IMR-90 (cell line): ENCODE measurements around the gene ZBTB22. TPM values are rescaled to one million over a fixed set of nuclear protein-coding genes. Genes with fewer than 3 reads are reported as not detected.

Experiments used
- ATAC-seq: fragments of 200-7000 bp; cut with Tn5 transposase; 2 replicates; pipeline ENCODE4 v1.9.1; 2020; ENCODE audit warnings: low read depth, mild to moderate bottlenecking, moderate library complexity
- BruUV-seq: library from RNA; stranded (reverse); fragments of 400-500 nt; replicated peaks from 2 replicates; lab custom pipeline; 2021; lab: Mats Ljungman, UMichigan
- CTCF ChIA-PET: fragments of 300-600 bp; formaldehyde crosslinking; extraction: SDS; loops from one replicate; lab custom pipeline; 2021; ENCODE audit warnings: antibody characterized with exemption; lab: Yijun Ruan, JAX
- POLR2A ChIA-PET: fragments of 300-600 bp; sonication (Branson Sonifier 250); formaldehyde crosslinking; loops from one replicate; lab custom pipeline; 2022; ENCODE audit warnings: antibody characterized with exemption; ENCODE audit not compliant: unreplicated experiment; lab: Charles Lee
- DNase-seq: peaks from one replicate; pipeline ENCODE4 v3.0.0; 2013
- H2AFZ ChIP-seq: replicated peaks from 2 replicates; pipeline ENCODE3; 2013; ENCODE audit warnings: low read length, mild to moderate bottlenecking; ENCODE audit not compliant: poor library complexity
- H2AK5ac ChIP-seq: 2 replicates; pipeline ENCODE4 v1.6.1; 2013; ENCODE audit warnings: low read depth, low read length, inconsistent platforms
- H2AK9ac ChIP-seq: replicated peaks from 2 replicates; pipeline ENCODE3; 2013; ENCODE audit warnings: mild to moderate bottlenecking, low read depth, low read length, moderate library complexity; ENCODE audit not compliant: poor library complexity
- H2BK120ac ChIP-seq: 2 replicates; pipeline ENCODE4 v1.6.1; 2013; ENCODE audit warnings: low read depth, low read length, inconsistent platforms
- H2BK15ac ChIP-seq: 3 replicates; pipeline ENCODE4 v1.6.1; 2013; ENCODE audit warnings: low read depth, low read length, inconsistent platforms
- H2BK20ac ChIP-seq: 2 replicates; pipeline ENCODE4 v1.6.1; 2013; ENCODE audit warnings: low read depth, mild to moderate bottlenecking, inconsistent platforms, low read length, moderate library complexity
- H2BK5ac ChIP-seq: 2 replicates; pipeline ENCODE4 v1.6.1; 2013; ENCODE audit warnings: mild to moderate bottlenecking, low read depth, low read length, inconsistent platforms; ENCODE audit not compliant: poor library complexity, severe bottlenecking
- H3K14ac ChIP-seq: replicated peaks from 2 replicates; pipeline ENCODE4 v1.6.1; 2013; ENCODE audit warnings: low read depth, low read length, inconsistent platforms
- H3K18ac ChIP-seq: 2 replicates; pipeline ENCODE4 v1.6.1; 2013; ENCODE audit warnings: low read depth, low read length, control low read depth
- H3K23ac ChIP-seq: 2 replicates; pipeline ENCODE4 v1.6.1; 2013; ENCODE audit warnings: low read depth, low read length, inconsistent platforms
- H3K27ac ChIP-seq: 2 replicates; pipeline ENCODE4 v1.5.1; 2013; ENCODE audit warnings: mild to moderate bottlenecking, control low read depth, low read length; ENCODE audit not compliant: insufficient read depth
- H3K27me3 ChIP-seq: 2 replicates; pipeline ENCODE4 v1.6.1; 2013; ENCODE audit warnings: low read length; ENCODE audit not compliant: control insufficient read depth, insufficient read depth
- H3K36me3 ChIP-seq: 2 replicates; pipeline ENCODE4 v1.6.1; 2013; ENCODE audit warnings: low read length, mixed read lengths; ENCODE audit not compliant: control insufficient read depth, insufficient read depth
- H3K4ac ChIP-seq: 2 replicates; pipeline ENCODE4 v1.6.1; 2013; ENCODE audit warnings: low read depth, low read length, inconsistent platforms
- H3K4me1 ChIP-seq: 2 replicates; pipeline ENCODE4 v1.6.1; 2013; ENCODE audit warnings: low read length, mixed read lengths; ENCODE audit not compliant: control insufficient read depth, insufficient read depth
- H3K4me2 ChIP-seq: 2 replicates; pipeline ENCODE4 v1.6.1; 2013; ENCODE audit warnings: low read depth, mild to moderate bottlenecking, control low read depth, low read length, moderate library complexity
- H3K4me3 ChIP-seq: 2 replicates; pipeline ENCODE4 v1.5.1; 2013; ENCODE audit warnings: low read depth, mild to moderate bottlenecking, control low read depth, low read length, moderate library complexity; ENCODE audit not compliant: insufficient read depth
- H3K56ac ChIP-seq: 2 replicates; pipeline ENCODE4 v1.6.1; 2013; ENCODE audit warnings: low read length, inconsistent platforms; ENCODE audit not compliant: insufficient read depth; ENCODE audit errors: extremely low read depth
- H3K79me1 ChIP-seq, 2 experiments: 2 replicates each; pipeline ENCODE4 v1.6.1; 2013; ENCODE audit warnings: low read length in 2 of 2, inconsistent platforms in 1 of 2, low read depth in 1 of 2
- H3K9ac ChIP-seq: 2 replicates; pipeline ENCODE4 v1.6.1; 2013; ENCODE audit warnings: low read depth, low read length, control low read depth
- H3K9me1 ChIP-seq: 2 replicates; pipeline ENCODE4 v1.6.1; 2013; ENCODE audit warnings: low read length, inconsistent platforms; ENCODE audit not compliant: insufficient read depth
- H3K9me3 ChIP-seq: 2 replicates; pipeline ENCODE4 v1.6.1; 2013; ENCODE audit warnings: low read length; ENCODE audit not compliant: control insufficient read depth, insufficient read depth
- H4K20me1 ChIP-seq: 2 replicates; pipeline ENCODE4 v1.6.1; 2013; ENCODE audit warnings: low read length, inconsistent platforms; ENCODE audit not compliant: insufficient read depth
- H4K5ac ChIP-seq: 2 replicates; pipeline ENCODE4 v1.6.1; 2013; ENCODE audit warnings: mild to moderate bottlenecking, low read depth, low read length, control low read depth
- H4K8ac ChIP-seq, 2 experiments: 2 replicates each; pipeline ENCODE4 v1.6.1; 2013; ENCODE audit warnings: low read depth in 2 of 2, low read length in 2 of 2, control low read depth in 1 of 2, inconsistent platforms in 1 of 2
- H4K91ac ChIP-seq: 2 replicates; pipeline ENCODE4 v1.6.1; 2013; ENCODE audit warnings: low read depth, low read length, inconsistent platforms; ENCODE audit not compliant: insufficient read depth
- BHLHE40 ChIP-seq: fragments of 150-350 bp; IDR thresholded peaks from 2 replicates; pipeline ENCODE4 v1.6.1; 2016; ENCODE audit warnings: mild to moderate bottlenecking, low read depth, low read length
- CEBPB ChIP-seq: IDR thresholded peaks from 2 replicates; pipeline ENCODE4 v1.6.1; 2012; ENCODE audit warnings: low read depth, low read length, improper control_type of control experiment
- CHD1 ChIP-seq: IDR thresholded peaks from 2 replicates; pipeline ENCODE4 v1.6.1; 2012; ENCODE audit warnings: low read depth, low read length, improper control_type of control experiment
- MAFK ChIP-seq: IDR thresholded peaks from 2 replicates; pipeline ENCODE4 v1.6.1; 2012; ENCODE audit warnings: low read depth, low read length, improper control_type of control experiment
- MAZ ChIP-seq: IDR thresholded peaks from 2 replicates; pipeline ENCODE4 v1.6.1; 2012; ENCODE audit warnings: low read depth, mild to moderate bottlenecking, low read length, improper control_type of control experiment, moderate library complexity, borderline replicate concordance
- MXI1 ChIP-seq: IDR thresholded peaks from 2 replicates; pipeline ENCODE4 v1.6.1; 2012; ENCODE audit warnings: low read depth, mild to moderate bottlenecking, low read length, moderate library complexity, borderline replicate concordance
- POLR2A ChIP-seq: IDR thresholded peaks from 2 replicates; pipeline ENCODE4 v1.6.1; 2012; ENCODE audit warnings: mild to moderate bottlenecking, low read depth, low read length
- RAD21 ChIP-seq: IDR thresholded peaks from 2 replicates; pipeline ENCODE4 v1.6.1; 2012; ENCODE audit warnings: low read length, improper control_type of control experiment
- RCOR1 ChIP-seq: IDR thresholded peaks from 2 replicates; pipeline ENCODE4 v1.6.1; 2012; ENCODE audit warnings: mild to moderate bottlenecking, low read length, improper control_type of control experiment; ENCODE audit not compliant: insufficient replicate concordance
- RFX5 ChIP-seq: IDR thresholded peaks from 2 replicates; pipeline ENCODE4 v1.8.0; 2012; ENCODE audit warnings: low read depth, mild to moderate bottlenecking, low read length, moderate library complexity
- SMC3 ChIP-seq: fragments of 150-350 bp; IDR thresholded peaks from 2 replicates; pipeline ENCODE4 v1.6.1; 2016; ENCODE audit warnings: low read depth, mild to moderate bottlenecking, antibody characterized with exemption, low read length, moderate library complexity
- WGBS, 2 experiments: methylation state at CpG; one replicate each; pipeline versions ENCODE4 v1.1.5 to v1.1.7; 2013; ENCODE audit warnings: missing lambda C conversion rate in 2 of 2; ENCODE audit not compliant: insufficient read length in 1 of 2; ENCODE audit errors: extremely low coverage in 2 of 2; 5-methylcytosine and 5-hydroxymethylcytosine counted together
- dilution Hi-C: fragments of 300-500 bp; cut with HindIII; formaldehyde crosslinking; loops from one replicate; pipeline ENCODE4 v1.14.3; 2018; ENCODE audit warnings: low sequenced_read_pairs; ENCODE audit not compliant: unreplicated experiment
- in situ Hi-C: fragments of 300-500 bp; cut with MboI; formaldehyde crosslinking; loops from 3 replicates; pipeline ENCODE4 v1.14.3; 2019; ENCODE audit warnings: low sequenced_read_pairs, inconsistent platforms, mixed read lengths
- intact Hi-C: fragments of 100-400 bp; cut with micrococcal nuclease; formaldehyde crosslinking; loops from 2 replicates; pipeline ENCODE4 v1.10.0; 2022
- polyA plus RNA-seq, 3 experiments: library from polyadenylated mRNA; depleted of rRNA; stranded (reverse); fragments of >200 nt; gene quantifications; 2 replicates each; pipeline ENCODE4 v1.2.3, GENCODE V29; 2012; ENCODE audit warnings: low replicate concordance in 1 of 3
- total RNA-seq: library from RNA; depleted of rRNA; stranded (reverse); fragments of >200 nt; gene quantifications from 2 replicates; pipeline ENCODE4 v1.2.3, GENCODE V29; 2012
- TF ChIP-seq, protein P1 (sequence below): fragments of 150-350 bp; IDR thresholded peaks from 2 replicates; pipeline ENCODE4 v1.6.1; 2016; ENCODE audit warnings: low read depth, mild to moderate bottlenecking, low read length, moderate library complexity, borderline replicate concordance
- TF ChIP-seq, protein P2 (sequence below): conservative IDR thresholded peaks from 2 replicates; pipeline ENCODE4 v1.5.1; 2012; ENCODE audit warnings: mild to moderate bottlenecking, low read depth, low read length, improper control_type of control experiment

ZBTB22 gene
- total and polyA plus RNA-seq, 2 of the 4 experiments (the other 2 are of a cell fraction): 6.8 to 13.0 TPM

DNA sequence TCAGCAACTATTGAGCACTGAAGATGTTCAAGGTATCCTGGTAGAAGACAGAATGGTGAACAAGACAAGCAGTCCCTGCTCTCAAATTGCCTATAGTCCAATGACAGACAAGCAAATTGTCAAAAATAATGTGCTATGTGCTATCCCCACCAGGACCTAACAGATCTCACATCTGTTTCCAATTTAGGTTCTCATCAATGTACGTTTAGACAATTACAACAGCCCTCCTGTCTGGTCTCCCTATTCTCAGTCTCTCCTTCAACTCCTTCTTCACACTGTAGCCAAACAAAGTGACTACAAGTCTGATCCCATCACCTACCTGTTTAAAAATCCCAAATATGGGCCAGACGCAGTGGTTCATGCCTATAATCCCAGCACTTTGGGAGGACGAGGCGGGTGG lies 11.2 kb downstream of the ZBTB22 start:
- Histone ChIP-seq H3K4me3 (no peak overlapping the region), H2AK5ac (no peak overlapping the region), H3K56ac (no peak overlapping the region), H3K14ac (no peak overlapping the region), H4K8ac (no peak overlapping the region), H2AFZ (no peak overlapping the region), H3K36me3 (peaks cover 19% of the 10 kb centered on the region), H2BK120ac (no peak overlapping the region), H4K91ac (no peak overlapping the region), H4K20me1 (peaks cover 13% of the 10 kb centered on the region; the same call in 1 of the 2 replicates), H3K9me1 (no peaks in the 10 kb centered on the region), H3K79me1 (peaks cover 14 to 58% of the 10 kb centered on the region in 2 experiments), H2AK9ac (no peak overlapping the region), H2BK20ac (no peak overlapping the region), H3K4ac (no peak overlapping the region), H3K9ac (no peak overlapping the region), H3K9me3 (no peaks in the 10 kb centered on the region), H3K23ac (no peak overlapping the region), H2BK5ac (no peak overlapping the region), H3K4me2 (no peak overlapping the region), H3K18ac (no peak overlapping the region), H3K27ac (no peak overlapping the region), H3K27me3 (no peaks in the 10 kb centered on the region), H4K5ac (no peak overlapping the region), H3K4me1 (no peaks in the 10 kb centered on the region), H2BK15ac (no peak overlapping the region)
- dilution Hi-C loops: no loop called here
- 57% methylated on average over 1 of the region's 4 CpGs; no CpG with 5 or more reads in 1 of the 2 experiments for WGBS, 2 experiments
- ATAC-seq (no peak), DNase-seq (no peak)
- CTCF ChIA-PET: no interaction called here
- no TSS peak for BruUV-seq
- in situ Hi-C loops: no loop called here
- TF ChIP-seq, protein P1, sequence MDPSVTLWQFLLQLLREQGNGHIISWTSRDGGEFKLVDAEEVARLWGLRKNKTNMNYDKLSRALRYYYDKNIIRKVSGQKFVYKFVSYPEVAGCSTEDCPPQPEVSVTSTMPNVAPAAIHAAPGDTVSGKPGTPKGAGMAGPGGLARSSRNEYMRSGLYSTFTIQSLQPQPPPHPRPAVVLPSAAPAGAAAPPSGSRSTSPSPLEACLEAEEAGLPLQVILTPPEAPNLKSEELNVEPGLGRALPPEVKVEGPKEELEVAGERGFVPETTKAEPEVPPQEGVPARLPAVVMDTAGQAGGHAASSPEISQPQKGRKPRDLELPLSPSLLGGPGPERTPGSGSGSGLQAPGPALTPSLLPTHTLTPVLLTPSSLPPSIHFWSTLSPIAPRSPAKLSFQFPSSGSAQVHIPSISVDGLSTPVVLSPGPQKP: no peak
- TF ChIP-seq BHLHE40 (no peak), SMC3 (no peak), MAZ (no peak), CEBPB (no peak), RFX5 (no peak), RCOR1 (no peak), CHD1 (no peak), MAFK (no peak), RAD21 (no peak), MXI1 (no peak), POLR2A (no peak)
- TF ChIP-seq, protein P2, sequence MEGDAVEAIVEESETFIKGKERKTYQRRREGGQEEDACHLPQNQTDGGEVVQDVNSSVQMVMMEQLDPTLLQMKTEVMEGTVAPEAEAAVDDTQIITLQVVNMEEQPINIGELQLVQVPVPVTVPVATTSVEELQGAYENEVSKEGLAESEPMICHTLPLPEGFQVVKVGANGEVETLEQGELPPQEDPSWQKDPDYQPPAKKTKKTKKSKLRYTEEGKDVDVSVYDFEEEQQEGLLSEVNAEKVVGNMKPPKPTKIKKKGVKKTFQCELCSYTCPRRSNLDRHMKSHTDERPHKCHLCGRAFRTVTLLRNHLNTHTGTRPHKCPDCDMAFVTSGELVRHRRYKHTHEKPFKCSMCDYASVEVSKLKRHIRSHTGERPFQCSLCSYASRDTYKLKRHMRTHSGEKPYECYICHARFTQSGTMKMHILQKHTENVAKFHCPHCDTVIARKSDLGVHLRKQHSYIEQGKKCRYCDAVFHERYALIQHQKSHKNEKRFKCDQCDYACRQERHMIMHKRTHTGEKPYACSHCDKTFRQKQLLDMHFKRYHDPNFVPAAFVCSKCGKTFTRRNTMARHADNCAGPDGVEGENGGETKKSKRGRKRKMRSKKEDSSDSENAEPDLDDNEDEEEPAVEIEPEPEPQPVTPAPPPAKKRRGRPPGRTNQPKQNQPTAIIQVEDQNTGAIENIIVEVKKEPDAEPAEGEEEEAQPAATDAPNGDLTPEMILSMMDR: no peak
- intact Hi-C loops: no loop called here
- POLR2A ChIA-PET: no interaction called here
